NK-92 (cell line): ENCODE results near the gene CEACAM20.
"Not testable (repeated sequence)": the region's sequence is repeated elsewhere in the genome, so short reads cannot be mapped to it uniquely, and the experiment has no call there.

Source experiments
- DNase-seq: peaks from one replicate; lab custom pipeline; 2025; ENCODE audit not compliant: unreplicated experiment; lab: John Stamatoyannopoulos, UW

Gene CEACAM20

DNA sequence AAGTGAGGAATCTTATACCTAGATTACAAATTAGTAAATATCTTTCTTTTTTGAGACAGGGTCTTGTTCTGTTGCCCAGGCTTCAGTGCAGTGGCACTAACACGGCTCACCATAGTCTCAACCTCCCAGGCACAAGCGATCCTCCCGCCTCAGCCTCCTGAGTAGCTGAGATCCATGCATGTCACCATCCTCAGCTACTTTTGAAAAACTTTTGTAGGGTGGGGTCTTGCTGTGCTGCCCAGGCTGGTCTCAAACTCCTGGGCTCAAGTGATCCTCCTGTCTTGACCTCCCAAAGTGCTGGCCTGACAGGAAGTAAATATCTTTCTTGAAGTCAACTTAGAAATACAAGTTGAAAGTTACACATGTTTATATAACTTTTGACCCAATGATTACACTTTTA, 20.0 kb upstream of the CEACAM20 start:
- no peak for DNase-seq

DNA sequence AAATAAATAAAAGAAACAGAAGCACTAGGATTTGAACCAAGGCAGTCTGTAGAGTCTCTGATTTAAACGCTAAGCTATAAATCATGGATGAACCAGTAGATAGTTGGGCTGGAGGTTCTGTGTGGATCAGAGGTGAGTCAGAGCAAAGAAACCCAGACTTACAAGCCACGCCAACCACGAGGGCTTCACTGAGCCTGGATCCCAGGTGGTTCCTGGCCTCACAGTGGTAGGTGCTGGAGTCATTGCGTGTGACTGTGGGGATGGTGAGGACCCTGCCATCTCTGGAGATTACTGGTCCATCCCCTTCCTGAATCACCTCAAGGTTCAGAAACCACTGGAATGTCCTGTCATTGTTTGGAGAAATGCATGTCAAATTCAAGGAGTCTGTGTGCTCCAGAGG, 19.3 kb upstream of the CEACAM20 start:
- no peak for DNase-seq

DNA sequence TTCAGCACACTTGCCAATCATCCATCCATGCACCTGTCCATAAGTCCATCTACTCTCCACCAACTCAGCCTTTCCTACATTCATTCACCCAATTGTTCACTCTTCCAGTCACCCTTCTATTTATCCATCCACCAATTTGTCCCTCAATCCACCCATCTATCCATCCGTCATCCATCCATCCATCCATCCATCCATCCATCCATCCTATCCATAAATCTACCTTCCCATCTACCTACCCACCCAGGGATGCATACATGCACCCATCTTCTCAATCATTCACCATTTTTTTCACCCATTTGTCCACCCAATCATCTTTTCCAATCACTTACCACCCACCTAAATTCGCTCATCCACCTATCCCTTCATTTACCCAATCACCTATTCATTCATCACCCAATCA, 14.6 kb upstream of the CEACAM20 start:
- no peak for DNase-seq

- no peak for DNase-seq
Measured at GRCh38 chr19:44542671-44543070, 13.2 kb upstream of the CEACAM20 start.

DNA sequence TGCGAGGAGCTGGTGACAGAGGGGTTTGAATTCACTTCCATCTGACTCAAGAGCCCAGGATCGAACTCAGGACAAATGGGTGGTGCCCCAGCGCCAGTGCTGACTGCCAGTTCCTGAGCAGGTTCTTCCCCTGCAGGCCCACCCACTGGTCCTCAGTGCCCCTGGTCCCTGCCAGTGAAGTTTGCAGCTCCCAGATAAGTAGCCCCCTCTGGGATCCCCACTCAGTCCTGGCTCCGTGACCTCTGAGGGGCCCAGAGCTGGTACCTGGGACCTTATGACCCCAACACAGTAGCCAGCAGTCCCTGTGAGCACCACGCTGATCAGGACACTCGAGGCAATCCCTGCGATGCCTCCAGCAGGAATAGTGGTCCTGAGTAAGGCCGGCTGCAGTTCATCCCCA, 11.3 kb upstream of the CEACAM20 start:
- no peak for DNase-seq

- no peak for DNase-seq
Measured at GRCh38 chr19:44539991-44540390, 10.5 kb upstream of the CEACAM20 start.

DNA sequence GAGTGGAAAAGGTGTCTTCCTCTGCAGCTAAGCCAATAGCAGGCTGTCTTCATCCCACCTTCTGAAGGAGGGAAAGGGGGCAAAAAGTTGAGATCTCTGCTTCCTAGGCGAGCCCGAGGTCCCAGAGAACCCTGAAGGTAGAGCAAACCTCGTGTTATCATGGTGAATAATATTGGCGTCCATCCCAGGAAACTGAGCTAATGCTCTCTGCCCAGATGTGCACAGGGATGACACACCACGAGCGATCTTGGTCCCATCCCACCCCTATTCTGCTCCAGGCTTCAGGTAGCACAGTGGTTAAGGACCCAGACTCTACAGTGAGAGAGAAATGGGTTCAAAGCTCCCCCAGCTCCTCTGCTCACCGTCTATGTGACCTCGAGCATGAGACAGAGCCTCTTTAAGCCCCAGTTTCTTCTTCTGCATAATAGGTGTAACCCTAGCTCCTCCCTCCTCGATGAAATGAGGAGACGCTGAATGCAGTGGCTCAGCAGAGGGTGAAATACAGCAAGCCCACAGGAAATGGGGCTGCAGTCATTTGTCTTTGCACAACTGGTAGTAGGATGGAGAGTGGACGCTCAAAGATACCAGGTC, 9.9 kb upstream of the CEACAM20 start:
- no peak for DNase-seq

DNA sequence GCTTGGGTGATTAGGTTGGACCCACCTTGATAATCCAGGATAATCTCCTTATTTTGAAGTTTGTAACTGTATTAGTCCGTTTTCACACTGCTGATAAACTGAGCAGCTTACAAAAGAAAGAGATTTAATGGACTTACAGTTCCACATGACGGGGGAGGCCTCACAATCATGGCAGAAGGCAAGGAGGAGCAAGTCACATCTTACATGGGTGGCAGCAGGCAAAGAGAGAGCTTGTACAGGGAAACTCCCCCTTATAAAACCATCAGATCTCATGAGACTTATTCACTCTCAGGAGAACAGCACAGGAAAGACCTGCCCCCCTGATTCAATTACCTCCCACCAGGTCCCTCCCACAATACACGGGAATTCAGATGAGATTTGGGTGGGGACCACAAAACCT, 5.9 kb upstream of the CEACAM20 start:
- DNase-seq, result not testable (repeated sequence)

DNA sequence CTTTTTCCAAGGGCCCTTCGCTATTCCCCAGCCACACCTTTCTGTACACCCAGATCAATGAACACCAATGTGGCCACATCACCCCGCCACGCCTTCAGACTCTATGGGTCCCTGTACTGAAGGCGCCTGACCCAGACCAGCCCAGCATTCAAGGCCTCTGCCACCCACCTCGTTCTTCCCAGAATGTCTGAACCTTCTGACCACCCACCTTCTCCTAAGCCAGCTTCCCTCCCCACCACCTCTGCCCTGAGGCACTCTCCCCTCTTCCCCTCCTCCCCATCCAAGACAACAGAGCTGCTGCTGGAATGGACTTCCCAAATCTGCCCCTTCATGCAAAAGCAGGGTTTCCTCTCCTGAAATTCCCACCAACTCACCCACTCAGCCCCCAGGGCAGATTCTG, 3.3 kb upstream of the CEACAM20 start:
- no peak for DNase-seq

DNA sequence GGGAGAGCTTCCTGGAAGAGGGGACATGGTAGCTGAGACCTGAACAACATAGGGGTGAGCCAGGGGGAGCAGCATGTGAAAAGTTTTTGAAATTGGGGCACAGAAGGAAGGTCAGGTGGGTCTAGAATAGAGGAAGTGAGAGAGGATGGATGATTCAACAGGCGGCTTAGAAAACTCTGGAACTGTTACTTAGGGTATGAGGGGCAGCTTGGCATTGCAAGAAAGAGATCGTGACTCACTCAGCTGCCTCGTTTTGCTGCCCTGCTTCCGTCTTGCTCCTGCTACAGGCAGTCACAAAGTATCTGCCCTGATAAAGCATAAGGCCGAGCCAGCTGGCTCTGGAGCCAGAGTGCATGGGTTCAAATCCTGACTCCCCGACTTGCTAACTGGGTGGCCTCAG, 1.3 kb upstream of the CEACAM20 start:
- DNase-seq, result no peak

DNA sequence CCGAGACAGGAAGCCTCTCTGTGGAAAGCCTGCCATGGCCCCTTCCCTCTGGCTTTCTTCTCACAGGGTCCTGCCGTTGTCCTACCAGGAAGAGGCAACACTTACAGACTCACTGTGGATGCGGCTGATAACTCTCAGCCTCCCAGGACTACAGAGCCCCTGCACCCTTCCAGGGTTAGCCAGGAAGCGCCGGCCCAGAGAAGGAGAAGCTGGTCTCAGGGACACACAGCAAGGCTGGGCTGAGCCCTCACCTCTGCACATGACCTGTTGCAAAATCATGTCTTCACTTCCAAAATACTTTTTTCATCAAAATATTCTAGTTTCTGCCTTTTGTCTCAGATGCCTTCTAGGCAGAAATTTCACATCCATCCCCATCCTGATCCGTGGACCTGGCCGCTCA, 1.9 kb downstream of the CEACAM20 start:
- no peak for DNase-seq

DNA sequence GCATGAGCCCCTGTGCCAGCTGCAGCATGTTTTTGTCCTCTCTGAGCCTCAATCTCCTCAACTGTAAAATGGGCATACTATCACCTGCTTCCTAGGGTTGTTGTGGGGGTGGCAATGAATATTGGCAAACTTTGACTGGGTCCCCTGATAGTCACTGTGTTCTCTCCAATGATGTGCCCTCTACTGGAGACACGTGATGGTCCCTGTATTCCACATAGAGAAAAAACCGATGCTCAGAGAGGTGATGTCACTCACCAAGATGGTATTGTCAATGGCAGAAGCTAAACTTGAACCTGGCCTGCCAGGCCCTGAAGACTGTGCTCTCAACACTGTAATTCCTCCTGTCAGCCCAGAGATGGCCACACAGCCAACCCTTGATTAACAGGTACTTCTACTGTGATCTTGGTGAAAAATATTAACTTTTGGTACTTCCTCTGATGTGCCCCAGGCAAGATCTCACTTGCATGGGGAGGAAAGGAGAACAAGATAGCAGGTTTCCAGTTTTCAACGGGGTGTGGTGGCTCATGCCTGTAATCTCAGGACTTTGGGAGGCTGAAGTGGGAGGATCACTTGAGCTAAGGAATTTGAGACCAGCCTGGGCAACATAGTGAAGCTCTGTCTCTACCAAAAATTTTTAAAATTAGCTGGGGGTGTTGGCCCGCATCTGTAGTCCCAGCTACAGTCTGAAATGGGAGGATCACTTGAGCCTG, 3.6 kb downstream of the CEACAM20 start:
- no peak for DNase-seq

- DNase-seq, result no peak
Measured at GRCh38 chr19:44521370-44521769, 8.1 kb downstream of the CEACAM20 start.

GRCh38 chr19:44517146-44517545, 12.3 kb downstream of the CEACAM20 start:
- DNase-seq, result no peak

DNA sequence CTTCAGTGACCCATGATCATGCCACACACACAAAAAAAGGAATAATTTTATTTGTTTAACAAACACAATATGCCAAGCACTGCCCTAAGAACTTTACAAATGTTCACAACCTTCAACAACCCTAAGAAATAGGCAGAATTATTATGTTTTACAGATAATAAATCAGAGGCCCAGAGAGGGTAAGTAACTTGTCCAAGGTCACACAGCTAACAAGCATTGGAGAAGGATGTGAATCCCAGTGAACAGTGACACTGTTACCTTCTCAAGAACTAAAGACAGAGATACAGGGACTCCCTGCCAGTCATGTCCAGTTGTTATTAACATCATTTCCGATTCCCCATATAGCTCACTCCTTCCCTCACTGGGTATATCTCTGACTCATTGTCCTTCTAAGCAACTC, 13.6 kb downstream of the CEACAM20 start:
- DNase-seq, result no peak

- no peak for DNase-seq
Measured at GRCh38 chr19:44515031-44515430, 14.4 kb downstream of the CEACAM20 start.

DNA sequence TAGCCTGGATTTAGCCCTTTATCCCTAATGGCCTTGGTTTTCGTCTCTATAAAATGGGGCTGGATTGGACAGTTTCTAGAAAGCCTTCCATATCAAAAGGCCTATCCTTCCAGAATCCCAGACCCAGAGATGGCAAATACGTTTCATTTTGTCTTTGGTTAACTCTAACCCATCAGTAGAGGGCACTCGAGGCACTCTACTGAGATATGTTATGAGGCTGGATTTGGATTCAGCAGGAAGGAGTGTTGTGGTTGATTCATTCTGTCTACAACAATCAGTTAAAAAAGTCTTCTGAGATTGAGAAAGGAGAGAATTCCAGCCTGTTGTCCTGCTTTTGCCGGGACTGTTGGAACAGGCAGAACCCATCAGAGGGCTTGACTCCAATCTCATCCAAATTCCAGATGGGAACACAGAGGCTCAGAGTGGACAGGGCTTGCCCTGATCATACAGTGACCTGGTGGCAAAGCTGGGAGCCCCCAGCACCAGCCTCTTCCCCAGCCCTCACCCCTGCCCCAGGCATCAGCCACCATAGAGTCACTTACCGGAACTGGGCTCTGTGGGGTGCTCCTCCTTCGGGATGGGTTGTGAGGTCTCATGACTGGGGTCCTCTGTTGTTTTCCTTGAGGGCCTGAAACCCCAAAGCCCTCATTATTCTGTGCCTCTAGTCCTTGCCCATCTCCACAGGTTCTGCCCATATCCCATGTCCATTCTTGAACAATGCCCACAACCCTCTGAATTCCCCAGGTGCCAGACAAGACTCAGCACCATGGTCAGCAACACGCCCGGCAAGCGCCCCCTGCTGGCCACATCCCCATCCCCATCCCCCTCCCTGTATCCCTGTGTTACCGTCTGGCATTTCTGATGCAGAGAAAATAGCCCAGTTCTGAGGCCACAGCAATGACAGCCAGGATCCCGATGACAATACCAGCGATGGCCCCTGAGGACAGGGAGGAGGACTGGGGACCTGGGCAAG, 16.9 kb downstream of the CEACAM20 start:
- DNase-seq, result no peak

DNA sequence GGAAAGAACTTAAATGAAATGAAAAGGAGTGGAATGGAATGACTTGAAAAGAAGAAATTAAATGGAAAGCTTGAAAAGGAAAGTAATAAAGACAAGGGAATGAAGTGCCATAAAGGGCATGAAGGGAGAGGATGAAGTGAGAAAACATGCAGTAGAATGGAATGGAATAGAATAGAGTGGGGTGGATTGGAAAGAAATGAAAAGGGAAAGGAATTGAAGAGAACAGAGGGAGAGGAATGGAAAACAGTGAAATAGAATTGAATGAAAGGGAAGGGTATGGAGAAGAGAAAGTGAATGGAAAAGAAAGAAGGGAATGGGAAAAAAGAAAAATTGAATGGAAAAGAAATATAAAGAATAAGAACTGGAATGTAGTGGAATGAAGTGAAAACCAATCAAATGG, 20.0 kb downstream of the CEACAM20 start:
- DNase-seq, result no peak

GRCh38 chr19:44499962-44500949, 29.2 kb downstream of the CEACAM20 start, which contains the start of gene ZNF180:
TSS of gene ZNF180 (minus strand) at chr19:44500522. CDS start at chr19:44497334, 3,188 bp downstream.
- peak; percentile 45 for DNase-seq

DNA sequence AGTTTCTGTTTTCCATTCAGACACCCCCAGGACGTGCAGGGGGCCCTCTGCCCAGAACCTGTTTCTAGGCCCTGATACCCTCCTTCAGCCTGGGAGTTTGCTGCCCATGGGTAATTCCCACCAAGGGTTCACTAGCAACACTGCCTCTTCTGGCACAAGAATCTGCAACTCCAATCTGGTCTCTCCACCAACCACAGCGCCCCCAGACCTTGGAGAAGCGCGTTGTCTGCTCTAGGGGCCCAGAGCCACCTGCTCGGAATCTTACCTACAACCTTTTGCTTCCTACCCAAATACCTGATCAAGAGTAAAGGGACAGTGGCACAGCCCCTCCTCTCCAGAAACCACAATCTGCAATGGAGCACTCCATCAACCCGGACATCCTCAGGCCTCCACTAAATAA, 29.9 kb downstream of the CEACAM20 start:
- DNase-seq, result no peak

DNA sequence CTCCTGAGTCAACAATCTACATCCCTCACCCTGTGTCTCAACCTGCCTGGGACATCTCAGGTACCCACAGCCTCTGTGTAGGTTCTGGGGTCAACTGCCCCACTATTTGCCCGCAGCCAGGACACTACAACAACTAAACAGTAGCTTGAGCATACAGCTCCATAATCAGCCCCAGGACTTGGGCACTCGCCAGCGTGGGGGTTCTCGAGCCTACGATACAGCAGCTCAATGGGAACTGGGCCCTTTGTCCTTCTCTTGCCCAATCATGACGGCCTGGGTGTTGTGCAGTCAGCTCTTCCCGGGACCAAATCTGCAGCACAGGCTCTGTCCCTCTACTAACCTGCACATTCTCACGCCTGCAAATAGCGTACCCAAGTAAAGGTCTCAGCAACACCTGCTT, 30.5 kb downstream of the CEACAM20 start:
- no peak for DNase-seq
